Esophagus squamous epithelium (tissue), 5 donors: ENCODE results near the gene TPCN2. TPM values are rescaled to one million over a fixed set of nuclear protein-coding genes. Genes with fewer than 3 reads are reported as not detected.
"Not testable (repeated sequence)": the region's sequence is repeated elsewhere in the genome, so short reads cannot be mapped to it uniquely, and the experiment has no call there.

Experiments used
- DNase-seq: peaks from one replicate; lab custom pipeline; 2025; lab: John Stamatoyannopoulos, UW
- H3K27ac ChIP-seq, 4 donors: fragments of 200-600 bp; sonication (generic); one replicate each; pipeline ENCODE4 v1.5.1; 2016 to 2019; ENCODE audit warnings: mild to moderate bottlenecking in 1 of 4
- H3K27me3 ChIP-seq, 4 donors: fragments of 200-600 bp; sonication (generic); 1 replicate in 3 of 4; 2 replicates in 1 of 4; pipeline versions ENCODE4 v1.5.1 to v1.6.0; 2017 to 2021; ENCODE audit warnings: antibody characterized with exemption in 1 of 4
- H3K36me3 ChIP-seq, 3 donors: fragments of 200-600 bp; sonication (generic); one replicate each; pipeline ENCODE4 v1.5.1; 2016 to 2019
- H3K4me1 ChIP-seq, 3 donors: fragments of 200-600 bp; sonication (generic); one replicate each; pipeline ENCODE4 v1.5.1; 2017 to 2019
- H3K4me3 ChIP-seq, 4 donors: fragments of 200-600 bp; sonication (generic); 1 replicate in 3 of 4; 2 replicates in 1 of 4; pipeline ENCODE4 v1.5.1; 2016 to 2019; ENCODE audit warnings: mild to moderate bottlenecking in 2 of 4, moderate library complexity in 1 of 4
- H3K9me3 ChIP-seq, 3 donors: fragments of 200-600 bp; sonication (generic); one replicate each; pipeline ENCODE4 v1.5.1; 2016 to 2019
- CTCF ChIP-seq, 6 experiments: fragments of 450-650 bp in 4 of 6; fragments of 200-600 bp in 2 of 6; sonication (generic) in 2 of 6; IDR thresholded peaks; one replicate each; pipeline ENCODE4 v1.5.1; 2016 to 2019; ENCODE audit warnings: antibody characterized with exemption in 6 of 6, mild to moderate bottlenecking in 4 of 6, moderate library complexity in 4 of 6
- POLR2A ChIP-seq, 4 donors: fragments of 450-650 bp; IDR thresholded peaks; one replicate each; pipeline ENCODE4 v1.6.1; 2017; ENCODE audit warnings: antibody characterized with exemption in 4 of 4, mild to moderate bottlenecking in 4 of 4, moderate library complexity in 3 of 4
- WGBS, 2 donors: methylation state at CpG; one replicate each; pipeline ENCODE4 v1.1.5; 2018; 5-methylcytosine and 5-hydroxymethylcytosine counted together
- intact Hi-C: fragments of 100-400 bp; cut with DNase I; formaldehyde crosslinking; loops from one replicate; pipeline ENCODE4 v1.15.0; 2022
- total RNA-seq, 4 donors: library from RNA; depleted of rRNA; stranded (reverse); fragments of >200 nt; gene quantifications; one replicate each; pipeline ENCODE4 v1.1.0, GENCODE V29; 2016
- donor health status: DM: yes; HTN: yes; CAD: no.

TPCN2 gene
- total RNA-seq, 4 donors from 2014 or later = 7.9 to 12.0 (median 9.1) TPM

- peak overlapping the region; percentile 19 to 87 (median 78) for H3K27ac ChIP-seq
- DNase-seq = no peak
- intact Hi-C loops = no loop called here
- no peaks in the 10 kb centered on the region for H3K27me3 ChIP-seq
- no peak overlapping the region for H3K4me3 ChIP-seq
- no peaks in the 10 kb centered on the region for H3K9me3 ChIP-seq
- 83 to 87% methylated on average over 12 to 19 of the region's 20 CpGs for WGBS, 2 donors
- peaks cover 6 to 87% (median 19%) of the 10 kb centered on the region in 3 donors for H3K36me3 ChIP-seq
- peaks cover 0 to 20% (median 7%) of the 10 kb centered on the region in 3 donors for H3K4me1 ChIP-seq
- no peak for TF ChIP-seq POLR2A (IDR thresholded peaks at IDR 0.05)
- no peak for TF ChIP-seq CTCF (IDR thresholded peaks at IDR 0.05)
These were observed 25.8 kb downstream of the TPCN2 start for GRCh38 chr11:69074375-69075140.

GRCh38 chr11:69075421-69076128 lies 26.8 kb downstream of the TPCN2 start:
- intact Hi-C loops = no loop called here

GRCh38 chr11:69076129-69076791 lies 27.5 kb downstream of the TPCN2 start:
- 71 to 79% methylated on average over 12 to 14 of the region's 20 CpGs for WGBS, 2 donors
- DNase-seq = no peak
- peak overlapping the region in 3 of 4 donors; percentile 75 to 87 (median 81) for H3K27ac ChIP-seq
- H3K9me3 ChIP-seq = no peaks in the 10 kb centered on the region
- H3K36me3 ChIP-seq = peaks cover 6 to 87% (median 27%) of the 10 kb centered on the region in 3 donors
- H3K27me3 ChIP-seq = no peaks in the 10 kb centered on the region
- TF ChIP-seq CTCF (IDR thresholded peaks at IDR 0.05) (no peak), POLR2A (IDR thresholded peaks at IDR 0.05) (no peak)
- intact Hi-C loops = no loop called here
- no peak overlapping the region for H3K4me3 ChIP-seq
- H3K4me1 ChIP-seq = peaks cover 0 to 29% (median 7%) of the 10 kb centered on the region in 3 donors

More at GRCh38 chr11:69075421-69076128, 26.8 kb downstream of the TPCN2 start:
- DNase-seq = no peak
- H3K4me3 ChIP-seq = no peak overlapping the region
- no peaks in the 10 kb centered on the region for H3K27me3 ChIP-seq
- WGBS, 2 donors = 62 to 72% methylated on average over 10 to 15 of the region's 18 CpGs
- H3K36me3 ChIP-seq = peaks cover 6 to 87% (median 29%) of the 10 kb centered on the region in 3 donors
- no peaks in the 10 kb centered on the region for H3K9me3 ChIP-seq
- peak overlapping the region; percentile 19 to 87 (median 78) for H3K27ac ChIP-seq
- TF ChIP-seq CTCF (IDR thresholded peaks at IDR 0.05) (no peak), POLR2A (IDR thresholded peaks at IDR 0.05) (no peak)
- H3K4me1 ChIP-seq = peaks cover 0 to 29% (median 7%) of the 10 kb centered on the region in 3 donors

- H3K36me3 ChIP-seq = peaks cover 6 to 87% (median 20%) of the 10 kb centered on the region in 3 donors
- WGBS, 2 donors = 65 to 68% methylated on average over 5 to 6 of the region's 6 CpGs
- peaks cover 0 to 29% (median 7%) of the 10 kb centered on the region in 3 donors for H3K4me1 ChIP-seq
These were observed 28.2 kb downstream of the TPCN2 start for GRCh38 chr11:69076977-69077376.

GRCh38 chr11:69078508-69078907 lies 29.8 kb downstream of the TPCN2 start:
- no peak for DNase-seq
- Histone ChIP-seq H3K27me3 (no peaks in the 10 kb centered on the region), H3K4me3 (no peak overlapping the region), H3K27ac (no peak overlapping the region), H3K36me3 (peaks cover 6 to 85% (median 16%) of the 10 kb centered on the region in 3 donors), H3K9me3 (no peaks in the 10 kb centered on the region), H3K4me1 (peaks cover 0 to 29% (median 7%) of the 10 kb centered on the region in 3 donors)
- WGBS, 2 donors = 84 to 95% methylated on average over 2 to 4 of the region's 15 CpGs
- TF ChIP-seq POLR2A (IDR thresholded peaks at IDR 0.05) = no peak
- TF ChIP-seq CTCF (IDR thresholded peaks at IDR 0.05) = no peak
- intact Hi-C loops = no loop called here

More at GRCh38 chr11:69076977-69077376, 28.2 kb downstream of the TPCN2 start:
- H3K4me3 ChIP-seq, intact Hi-C loops, H3K27ac ChIP-seq, H3K9me3 ChIP-seq, H3K27me3 ChIP-seq, DNase-seq: not testable (repeated sequence)
